Upper lobe of left lung (tissue), 6 donors: ENCODE results near the gene NAT9. TPM values are rescaled to one million over a fixed set of nuclear protein-coding genes. Genes with fewer than 3 reads are reported as not detected.

ENCODE experiments used
- ATAC-seq, 2 donors: fragments of 200-7000 bp; cut with Tn5 transposase; one replicate each; pipeline ENCODE4 v1.9.1; 2022; ENCODE audit warnings: mild to moderate bottlenecking in 2 of 2, moderate library complexity in 2 of 2; ENCODE audit not compliant: low FRiP score in 2 of 2
- DNase-seq, 2 donors: peaks; one replicate each; pipeline ENCODE4 v3.0.0-alpha.2; 2019 to 2020
- H3K27ac ChIP-seq, 4 donors: fragments of 200-600 bp; sonication (generic); one replicate each; pipeline ENCODE4 v1.5.1; 2016 to 2019
- H3K27me3 ChIP-seq, 4 donors: fragments of 200-600 bp; sonication (generic); one replicate each; pipeline ENCODE4 v1.5.1; 2017 to 2019
- H3K36me3 ChIP-seq, 4 donors: fragments of 200-600 bp; sonication (generic); one replicate each; pipeline ENCODE4 v1.5.1; 2016 to 2019
- H3K4me1 ChIP-seq, 4 donors: fragments of 200-600 bp; sonication (generic); one replicate each; pipeline ENCODE4 v1.5.1; 2018 to 2019
- H3K4me3 ChIP-seq, 4 donors: fragments of 200-600 bp; sonication (generic); one replicate each; pipeline ENCODE4 v1.5.1; 2017 to 2019; ENCODE audit warnings: mild to moderate bottlenecking in 2 of 4, moderate library complexity in 1 of 4
- H3K9me3 ChIP-seq, 4 donors: fragments of 200-600 bp; sonication (generic); one replicate each; pipeline ENCODE4 v1.5.1; 2018 to 2019
- EP300 ChIP-seq, 4 donors: sonication (generic); formaldehyde crosslinking; IDR thresholded peaks; one replicate each; pipeline ENCODE4 v1.5.1; 2017; ENCODE audit warnings: antibody characterized with exemption in 4 of 4, control low read depth in 2 of 4
- POLR2A ChIP-seq, 4 donors: fragments of 450-650 bp; IDR thresholded peaks; one replicate each; pipeline ENCODE4 v1.5.1; 2016 to 2017; ENCODE audit warnings: antibody characterized with exemption in 4 of 4, mild to moderate bottlenecking in 2 of 4
- POLR2AphosphoS5 ChIP-seq, 2 donors: sonication (generic); formaldehyde crosslinking; IDR thresholded peaks; one replicate each; pipeline ENCODE4 v1.5.1; 2017; ENCODE audit warnings: antibody characterized with exemption in 2 of 2
- WGBS, 2 donors: methylation state at CpG; one replicate each; pipeline ENCODE4 v1.1.5; 2017 to 2018; 5-methylcytosine and 5-hydroxymethylcytosine counted together
- total RNA-seq, 6 donors: library from RNA; depleted of rRNA in 4 of 6; stranded (reverse); fragments of >200 nt in 4 of 6; gene quantifications; one replicate each; pipeline versions ENCODE4 v1.1.0 to v1.2.1, GENCODE V29; 2016 to 2021
- TF ChIP-seq, protein P1 (sequence below), 6 experiments: fragments of 450-650 bp in 4 of 6; fragments of 200-600 bp in 2 of 6; sonication (generic) in 2 of 6; IDR thresholded peaks; one replicate each; pipeline ENCODE4 v1.5.1; 2016 to 2019; ENCODE audit warnings: antibody characterized with exemption in 6 of 6
- donor health status: DM: no; HTN: no; CAD: no; lungs with moderate emphysema.
- donor health status: DM: no; HTN: yes; CAD: no; lungs with severe emphysema.

NAT9 gene
- total RNA-seq, 6 donors from 2014 or later: 16.1 to 78.6 (median 41.7) TPM

DNA sequence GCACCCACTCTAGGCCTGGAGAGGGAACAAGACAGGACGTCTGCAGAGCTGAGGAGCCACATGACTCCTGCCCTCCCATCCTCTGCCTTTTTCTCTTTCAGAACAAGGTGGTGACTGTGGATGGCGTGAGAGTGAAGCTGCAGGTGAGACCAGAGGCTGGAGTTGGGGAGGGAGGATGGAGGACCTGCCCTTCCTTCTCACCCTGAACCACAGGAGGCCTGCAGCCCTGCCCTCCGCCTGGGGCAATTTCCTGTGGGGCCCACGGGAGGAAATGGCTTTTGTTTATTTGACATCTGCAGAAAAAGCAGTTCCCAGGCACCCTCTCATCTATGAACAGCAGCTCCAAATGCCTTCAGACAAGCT, 34.0 kb downstream of the NAT9 start:
- H3K27ac ChIP-seq: peak overlapping the region in 3 of 4 donors; percentile 39 to 71 (median 42)
- no peak for TF ChIP-seq POLR2A (IDR thresholded peaks at IDR 0.05)
- TF ChIP-seq, protein P1, sequence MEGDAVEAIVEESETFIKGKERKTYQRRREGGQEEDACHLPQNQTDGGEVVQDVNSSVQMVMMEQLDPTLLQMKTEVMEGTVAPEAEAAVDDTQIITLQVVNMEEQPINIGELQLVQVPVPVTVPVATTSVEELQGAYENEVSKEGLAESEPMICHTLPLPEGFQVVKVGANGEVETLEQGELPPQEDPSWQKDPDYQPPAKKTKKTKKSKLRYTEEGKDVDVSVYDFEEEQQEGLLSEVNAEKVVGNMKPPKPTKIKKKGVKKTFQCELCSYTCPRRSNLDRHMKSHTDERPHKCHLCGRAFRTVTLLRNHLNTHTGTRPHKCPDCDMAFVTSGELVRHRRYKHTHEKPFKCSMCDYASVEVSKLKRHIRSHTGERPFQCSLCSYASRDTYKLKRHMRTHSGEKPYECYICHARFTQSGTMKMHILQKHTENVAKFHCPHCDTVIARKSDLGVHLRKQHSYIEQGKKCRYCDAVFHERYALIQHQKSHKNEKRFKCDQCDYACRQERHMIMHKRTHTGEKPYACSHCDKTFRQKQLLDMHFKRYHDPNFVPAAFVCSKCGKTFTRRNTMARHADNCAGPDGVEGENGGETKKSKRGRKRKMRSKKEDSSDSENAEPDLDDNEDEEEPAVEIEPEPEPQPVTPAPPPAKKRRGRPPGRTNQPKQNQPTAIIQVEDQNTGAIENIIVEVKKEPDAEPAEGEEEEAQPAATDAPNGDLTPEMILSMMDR (IDR thresholded peaks at IDR 0.05): no peak
- TF ChIP-seq POLR2AphosphoS5 (IDR thresholded peaks at IDR 0.05): peak in 1 of 2 donors; percentile 37

DNA sequence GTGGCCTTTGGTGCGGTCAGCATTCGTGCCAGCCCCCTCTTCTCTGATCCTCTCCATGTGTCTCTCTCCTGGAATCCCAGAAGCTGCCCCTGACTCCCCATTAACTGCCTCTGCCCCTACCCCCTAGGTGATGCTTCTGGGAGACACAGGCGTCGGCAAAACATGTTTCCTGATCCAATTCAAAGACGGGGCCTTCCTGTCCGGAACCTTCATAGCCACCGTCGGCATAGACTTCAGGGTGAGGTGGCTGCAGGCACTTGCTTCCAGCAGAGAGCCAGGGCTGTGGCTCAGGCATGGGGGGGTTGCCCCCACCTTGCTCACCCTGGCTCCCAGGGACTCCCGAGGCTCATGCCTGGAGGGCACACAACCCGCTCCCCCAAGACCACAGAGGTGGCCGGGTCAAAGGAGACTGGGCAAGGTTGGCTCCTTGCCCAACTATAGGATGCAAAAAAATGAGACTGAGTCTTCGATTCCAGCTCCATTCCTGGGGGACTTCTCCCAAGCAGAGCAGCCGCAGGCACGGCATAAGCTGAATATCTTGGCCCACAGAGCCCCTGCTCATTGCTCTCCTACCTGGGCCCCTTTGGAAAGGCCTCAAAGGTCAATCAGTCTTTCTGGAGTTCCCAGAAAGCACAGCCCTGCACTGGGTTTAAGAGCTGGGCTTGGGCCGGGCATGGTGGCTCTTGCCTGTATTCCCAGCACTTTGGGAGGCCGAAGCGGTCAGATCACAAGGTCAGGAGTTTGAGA, 35.3 kb downstream of the NAT9 start:
- Histone ChIP-seq H3K27me3 (peaks cover 0 to 12% (median 2%) of the 10 kb centered on the region in 4 donors), H3K36me3 (no peaks in the 10 kb centered on the region), H3K9me3 (no peaks in the 10 kb centered on the region), H3K4me3 (no peak overlapping the region), H3K4me1 (peaks cover 59 to 90% (median 64%) of the 10 kb centered on the region in 4 donors), H3K27ac (peak overlapping the region in 1 of 4 donors; percentile 17)
- WGBS, 2 donors: 83 to 87% methylated on average over 12 to 17 of the region's 17 CpGs
- TF ChIP-seq POLR2AphosphoS5 (IDR thresholded peaks at IDR 0.05): no peak
- no peak for TF ChIP-seq EP300 (IDR thresholded peaks at IDR 0.05)
- no peak for TF ChIP-seq POLR2A (IDR thresholded peaks at IDR 0.05)
- TF ChIP-seq, protein P1 (IDR thresholded peaks at IDR 0.05): no peak
- DNase-seq (no peak), ATAC-seq (no peak)

More for the DNA sequence above, 34.0 kb downstream of the NAT9 start:
- Histone ChIP-seq H3K36me3 (no peaks in the 10 kb centered on the region), H3K9me3 (no peaks in the 10 kb centered on the region), H3K4me1 (peaks cover 62 to 90% (median 66%) of the 10 kb centered on the region in 4 donors), H3K27me3 (peaks cover 0 to 12% (median 2%) of the 10 kb centered on the region in 4 donors), H3K4me3 (no peak overlapping the region)
- ATAC-seq: no peak
- DNase-seq: peak in 1 of 2 donors; percentile 60
- 17 to 32% methylated on average over 3 to 4 of the region's 4 CpGs for WGBS, 2 donors

DNA sequence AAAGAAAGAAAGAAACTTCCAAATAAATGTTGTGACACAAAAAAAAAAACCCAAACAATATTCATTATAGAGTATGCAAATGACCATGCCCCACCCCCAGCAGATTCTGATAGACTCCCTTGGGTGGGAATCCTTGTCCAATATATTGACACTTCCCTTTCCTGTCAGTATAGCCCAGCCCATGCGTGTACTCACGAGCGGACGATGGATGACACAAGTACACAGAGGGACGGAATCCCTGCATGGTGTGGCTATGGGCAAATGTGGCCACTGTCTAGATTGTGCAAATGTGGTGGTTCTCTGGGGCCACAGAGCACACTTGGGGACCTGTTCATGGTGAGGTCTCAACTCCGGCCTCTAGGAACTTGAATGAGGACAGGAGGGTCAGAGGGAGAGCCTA, 36.0 kb downstream of the NAT9 start:
- Histone ChIP-seq H3K9me3 (no peaks in the 10 kb centered on the region), H3K27me3 (peaks cover 0 to 12% (median 2%) of the 10 kb centered on the region in 4 donors), H3K36me3 (no peaks in the 10 kb centered on the region), H3K4me3 (no peak overlapping the region), H3K4me1 (peaks cover 53 to 85% (median 59%) of the 10 kb centered on the region in 4 donors), H3K27ac (peak overlapping the region in 1 of 4 donors; percentile 17)
- no peak for TF ChIP-seq POLR2A (IDR thresholded peaks at IDR 0.05)
- no peak for TF ChIP-seq POLR2AphosphoS5 (IDR thresholded peaks at IDR 0.05)
- TF ChIP-seq, protein P1 (IDR thresholded peaks at IDR 0.05): no peak
- TF ChIP-seq EP300 (IDR thresholded peaks at IDR 0.05): no peak
- 70 to 72% methylated on average over 6 of the region's 6 CpGs for WGBS, 2 donors
- ATAC-seq: no peak
- DNase-seq: no peak

DNA sequence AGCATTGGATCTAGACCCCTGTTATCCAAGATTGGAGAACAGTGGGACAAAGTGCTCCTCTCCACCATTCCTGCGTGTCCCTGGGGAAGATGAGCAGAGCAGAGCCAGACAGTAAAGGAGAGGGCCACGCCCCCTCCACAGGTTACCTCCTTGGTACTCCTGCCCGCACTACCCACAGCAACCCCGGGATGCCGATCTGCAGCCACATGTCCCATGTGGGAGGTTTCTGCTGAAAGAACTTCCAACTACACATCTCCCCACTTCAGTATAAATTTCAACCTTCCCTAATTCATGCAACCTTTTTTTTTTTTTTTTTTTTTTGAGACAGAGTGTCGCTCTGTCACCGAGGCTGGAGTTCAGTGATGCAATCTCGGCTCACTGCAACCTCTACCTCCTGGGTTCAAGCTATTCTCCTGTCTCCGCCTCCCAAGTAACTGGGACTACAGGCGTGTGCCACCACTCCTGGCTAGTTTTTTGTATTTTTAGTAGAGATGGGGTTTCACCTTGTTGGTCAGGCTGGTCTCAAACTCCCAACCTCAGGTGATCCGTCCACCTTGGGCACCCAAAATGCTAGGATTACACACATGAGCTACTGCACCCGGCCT, 36.8 kb downstream of the NAT9 start:
- H3K4me3 ChIP-seq: no peak overlapping the region
- H3K27me3 ChIP-seq: peaks cover 0 to 12% (median 2%) of the 10 kb centered on the region in 4 donors
- no peaks in the 10 kb centered on the region for H3K9me3 ChIP-seq
- WGBS, 2 donors: 65 to 72% methylated on average over 12 of the region's 12 CpGs
- H3K27ac ChIP-seq: peak overlapping the region in 1 of 4 donors; percentile 81
- TF ChIP-seq POLR2AphosphoS5 (IDR thresholded peaks at IDR 0.05) (no peak), POLR2A (IDR thresholded peaks at IDR 0.05) (no peak), EP300 (IDR thresholded peaks at IDR 0.05) (no peak)
- TF ChIP-seq, protein P1 (IDR thresholded peaks at IDR 0.05): no peak
- DNase-seq: no peak
- peaks cover 46 to 77% (median 51%) of the 10 kb centered on the region in 4 donors for H3K4me1 ChIP-seq
- ATAC-seq: no peak
- no peaks in the 10 kb centered on the region for H3K36me3 ChIP-seq
